Measurements from ENCODE around the gene CSPG4.

The CSPG4 gene

GRCh38 chr15:75666823-75667501, 45.7 kb downstream of the CSPG4 start:
- DNase-seq: no peak

GRCh38 chr15:75663931-75664421, 48.7 kb downstream of the CSPG4 start:
- DNase-seq: no peak

- no peak for DNase-seq
Observed at GRCh38 chr15:75662823-75663519, 49.7 kb downstream of the CSPG4 start.

GRCh38 chr15:75661756-75662140, 50.9 kb downstream of the CSPG4 start:
- no peak for DNase-seq

GRCh38 chr15:75661100-75661755, 51.4 kb downstream of the CSPG4 start:
- no peak for DNase-seq

GRCh38 chr15:75659928-75660645, 52.6 kb downstream of the CSPG4 start:
- no peak for DNase-seq

GRCh38 chr15:75659141-75659771, 53.4 kb downstream of the CSPG4 start:
- DNase-seq: no peak

GRCh38 chr15:75656813-75657212, 55.8 kb downstream of the CSPG4 start:
- no peak for DNase-seq

- no peak for DNase-seq
Observed at GRCh38 chr15:75656331-75656730, 56.3 kb downstream of the CSPG4 start.

GRCh38 chr15:75655931-75656330, 56.7 kb downstream of the CSPG4 start:
- DNase-seq: no peak

- no peak for DNase-seq
Observed at GRCh38 chr15:75654201-75654907, 58.3 kb downstream of the CSPG4 start.

GRCh38 chr15:75653347-75653913, 59.2 kb downstream of the CSPG4 start:
- DNase-seq: no peak

GRCh38 chr15:75651810-75652543, 60.7 kb downstream of the CSPG4 start:
- DNase-seq: no peak

- DNase-seq: no peak
Observed at GRCh38 chr15:75650908-75651809, 61.5 kb downstream of the CSPG4 start.

GRCh38 chr15:75649848-75650247, 62.8 kb downstream of the CSPG4 start:
- DNase-seq: no peak

- no peak for DNase-seq
Observed at GRCh38 chr15:75649045-75649761, 63.4 kb downstream of the CSPG4 start.

GRCh38 chr15:75648156-75649000, 64.3 kb downstream of the CSPG4 start:
- DNase-seq: no peak

All from activated CD4-positive, CD25-positive, alpha-beta regulatory T cell (primary cell).